GM20431 (cell line): ENCODE measurements around the gene DYNC1I2.

ENCODE experiments used
- in situ Hi-C: fragments of 300-500 bp; cut with MseI, MboI; formaldehyde crosslinking; loops from one replicate; pipeline ENCODE4 v1.15.0; 2020; ENCODE audit warnings: low sequenced_read_pairs; ENCODE audit not compliant: unreplicated experiment

DYNC1I2 gene

DNA sequence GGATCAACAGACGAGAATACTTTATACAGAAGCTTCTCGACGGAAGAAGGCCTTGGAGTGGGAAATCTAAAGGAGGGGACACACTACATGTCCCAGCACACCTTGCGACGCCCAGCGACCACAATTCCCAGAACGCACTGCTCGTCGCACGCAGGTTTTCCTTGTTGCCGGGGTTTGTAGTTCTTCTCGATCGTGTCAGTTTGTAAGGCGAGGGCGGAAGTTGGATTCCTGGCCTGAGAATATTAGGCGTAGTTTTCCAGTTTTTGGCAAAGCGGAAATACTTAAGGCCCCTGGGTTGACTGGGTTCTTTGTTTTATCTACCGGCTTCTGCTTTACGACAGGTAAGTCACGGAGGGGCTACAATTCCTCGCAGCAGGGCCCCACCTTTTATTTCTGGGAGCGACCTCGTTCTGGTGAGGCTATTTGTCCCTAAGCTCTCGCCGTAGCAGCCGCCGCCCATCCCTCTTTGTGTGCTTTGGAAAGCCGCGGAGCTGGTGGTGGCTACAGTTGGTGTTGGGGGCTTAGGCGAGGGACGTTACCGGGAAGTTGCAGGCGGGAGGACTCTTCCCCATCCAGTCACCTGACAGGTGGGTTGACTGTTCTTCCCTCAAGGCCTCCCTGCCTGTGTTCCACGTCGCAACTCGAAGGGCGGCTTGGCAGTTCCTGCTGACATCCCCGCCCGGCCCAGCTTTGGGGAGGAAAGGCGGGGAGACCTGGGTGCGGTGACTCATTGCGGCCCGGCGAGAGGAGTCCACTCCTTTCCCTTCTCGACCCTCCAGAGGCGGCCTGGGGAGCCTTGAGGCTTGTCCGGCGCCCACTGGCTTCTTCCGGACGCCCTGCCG, at the start of gene DYNC1I2:
DYNC1I2 (plus strand) TSS at position 183 of the 842 bp plus-strand sequence. CDS start 2,687 bp downstream, outside the sequence.
- in situ Hi-C loops, result no loop called here

- in situ Hi-C loops, result no loop called here
Measured at GRCh38 chr2:171651667-171652415, 35.4 kb upstream of the DYNC1I2 start.

DNA sequence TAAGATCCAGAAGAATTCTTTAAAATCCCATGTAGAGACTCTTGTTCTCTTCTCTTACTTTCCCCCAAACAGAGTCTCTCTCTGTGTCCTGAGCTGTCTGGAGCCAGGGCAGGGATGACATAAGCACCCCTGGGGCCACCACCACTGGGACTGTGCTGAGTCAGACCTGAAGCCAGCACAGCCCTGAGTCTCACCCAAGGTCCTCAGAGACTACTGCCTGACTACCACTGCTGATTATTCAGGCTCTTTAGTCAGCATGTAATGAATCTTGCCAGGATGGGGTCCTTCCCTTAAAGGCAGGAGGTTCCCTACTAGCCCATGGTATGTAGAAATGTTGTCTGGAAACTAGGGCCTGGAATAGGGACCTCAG, 34.9 kb upstream of the DYNC1I2 start:
- in situ Hi-C loops, result no loop called here

- in situ Hi-C loops, result no loop called here
Measured at GRCh38 chr2:171655586-171655985, 31.7 kb upstream of the DYNC1I2 start.

- in situ Hi-C loops, result no loop called here
Measured at GRCh38 chr2:171667041-171667440, 20.2 kb upstream of the DYNC1I2 start.

DNA sequence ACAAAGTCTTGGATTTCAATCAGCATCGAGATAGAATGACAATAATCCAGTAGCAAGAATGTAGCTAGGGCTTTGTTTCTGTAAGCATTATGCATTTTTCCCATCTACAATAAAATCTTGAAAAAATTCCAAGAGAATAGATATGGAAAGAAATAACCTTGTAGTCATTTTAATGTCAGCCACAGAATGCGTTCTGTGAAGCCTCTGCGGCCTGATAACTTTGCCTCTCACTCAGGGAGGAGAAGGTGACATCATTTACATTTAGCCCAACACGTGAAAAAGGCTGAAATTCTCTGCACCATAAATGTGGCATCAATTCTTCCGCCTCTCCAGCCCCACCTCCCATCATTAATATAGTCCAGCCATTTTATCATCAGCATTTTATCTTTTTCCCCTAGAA, 19.1 kb upstream of the DYNC1I2 start:
- in situ Hi-C loops, result no loop called here

GRCh38 chr2:171669121-171669520, 18.1 kb upstream of the DYNC1I2 start:
- in situ Hi-C loops, result no loop called here

DNA sequence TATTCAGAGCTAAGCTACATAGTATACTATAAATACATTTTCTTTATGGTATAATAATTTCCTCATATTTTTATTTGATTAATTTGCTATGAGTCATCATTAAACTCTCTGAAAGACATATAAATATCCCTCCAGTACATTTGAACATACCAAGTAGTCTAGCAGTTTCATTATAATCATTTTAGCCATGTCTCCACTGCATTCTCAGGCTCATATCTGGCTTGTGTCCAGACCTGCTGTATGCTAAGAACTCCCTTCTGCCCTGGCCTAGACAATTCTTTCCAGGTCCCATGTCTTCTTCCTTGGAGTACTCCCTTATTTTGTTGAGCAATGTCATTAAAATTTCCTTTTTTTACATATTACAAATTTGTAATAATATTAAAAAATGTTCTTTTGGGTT, 16.6 kb upstream of the DYNC1I2 start:
- in situ Hi-C loops, result no loop called here

DNA sequence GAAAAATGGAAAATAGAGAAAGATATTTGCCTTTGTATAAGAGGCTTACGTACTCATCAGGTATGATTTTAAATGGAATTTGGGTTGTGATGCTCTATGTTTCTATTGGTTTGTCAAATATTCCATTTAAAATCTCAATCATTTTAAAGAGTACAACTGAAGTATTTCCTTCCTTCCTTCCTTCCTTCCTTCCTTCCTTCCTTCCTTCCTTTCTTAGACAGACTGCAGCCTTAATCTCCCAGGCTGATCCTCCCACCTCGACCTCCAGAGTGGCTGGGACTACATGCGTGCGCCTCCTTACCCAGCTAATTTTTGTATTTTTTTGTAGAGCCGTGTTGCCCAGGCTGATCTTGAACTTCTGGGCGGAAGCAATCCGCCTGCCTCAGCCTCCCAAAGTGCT, 15.4 kb upstream of the DYNC1I2 start:
- in situ Hi-C loops, result no loop called here

DNA sequence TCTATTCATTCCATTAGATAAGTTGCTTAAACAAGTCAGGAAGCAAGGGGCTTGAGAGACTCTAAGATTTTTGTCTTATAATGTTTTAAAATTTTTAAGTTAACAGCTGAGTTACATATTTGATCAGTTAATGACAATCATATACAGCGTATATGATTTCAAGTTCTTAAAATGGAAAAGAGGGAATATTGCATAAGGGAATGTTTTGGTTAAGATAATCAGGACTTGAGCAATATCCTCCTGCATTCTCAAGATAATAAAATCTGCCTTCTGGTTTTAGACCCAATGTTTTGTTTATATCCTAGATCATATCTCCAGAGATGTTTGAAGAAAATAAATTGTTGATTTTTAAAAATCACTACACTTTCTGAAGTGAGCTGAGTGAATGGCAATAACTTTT, 13.4 kb upstream of the DYNC1I2 start:
- in situ Hi-C loops, result no loop called here

GRCh38 chr2:171675810-171676345, 11.4 kb upstream of the DYNC1I2 start:
- in situ Hi-C loops, result no loop called here

DNA sequence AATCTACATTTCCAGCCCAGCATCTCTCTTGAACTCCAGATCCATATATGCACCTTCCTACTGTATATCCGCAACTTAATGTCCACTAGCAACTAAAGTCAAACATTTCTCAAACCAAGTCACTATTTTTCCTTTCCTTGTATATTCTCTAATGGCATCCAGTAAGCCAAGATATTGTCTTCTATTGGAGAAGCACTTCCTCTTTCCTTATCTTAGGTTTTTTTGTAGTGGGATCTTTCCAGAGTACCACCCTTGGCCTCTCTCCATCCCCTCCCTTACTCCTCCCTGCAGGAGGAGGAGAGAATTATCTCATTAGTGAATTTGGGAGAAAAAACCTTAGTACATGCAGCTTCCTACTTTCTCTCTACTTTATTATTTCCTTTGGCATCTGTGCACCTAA, 8.7 kb upstream of the DYNC1I2 start:
- in situ Hi-C loops, result no loop called here

DNA sequence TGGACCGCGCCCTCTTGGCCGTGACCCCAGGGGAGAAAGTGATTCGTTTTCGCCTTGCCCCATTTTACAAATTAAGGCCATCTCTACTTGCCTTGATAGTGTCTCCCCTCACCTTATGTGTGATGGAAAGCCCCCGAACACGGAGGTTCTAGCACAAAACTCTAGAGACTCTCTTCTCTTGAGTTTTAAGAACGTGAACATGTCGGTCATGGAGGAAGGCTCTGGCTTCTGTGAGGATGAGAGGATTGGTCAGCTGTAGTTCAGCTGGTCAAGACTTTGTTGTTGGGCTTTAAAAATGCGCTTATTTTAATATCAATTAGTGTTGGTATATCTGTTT, 828 bp downstream of the DYNC1I2 start:
- in situ Hi-C loops, result no loop called here

GRCh38 chr2:171692331-171692730, 5.1 kb downstream of the DYNC1I2 start:
- in situ Hi-C loops, result no loop called here

GRCh38 chr2:171702781-171703556, 15.7 kb downstream of the DYNC1I2 start:
- in situ Hi-C loops, result loop anchor here (10.0 kb wide), 1 partner anchor 402 kb away; the partner anchor contains the start of gene DLX2

- in situ Hi-C loops, result loop anchor here (10.0 kb wide), 1 partner anchor 401 kb away; the partner anchor contains the start of gene DLX2
Measured at GRCh38 chr2:171703574-171704347, 16.5 kb downstream of the DYNC1I2 start.

DNA sequence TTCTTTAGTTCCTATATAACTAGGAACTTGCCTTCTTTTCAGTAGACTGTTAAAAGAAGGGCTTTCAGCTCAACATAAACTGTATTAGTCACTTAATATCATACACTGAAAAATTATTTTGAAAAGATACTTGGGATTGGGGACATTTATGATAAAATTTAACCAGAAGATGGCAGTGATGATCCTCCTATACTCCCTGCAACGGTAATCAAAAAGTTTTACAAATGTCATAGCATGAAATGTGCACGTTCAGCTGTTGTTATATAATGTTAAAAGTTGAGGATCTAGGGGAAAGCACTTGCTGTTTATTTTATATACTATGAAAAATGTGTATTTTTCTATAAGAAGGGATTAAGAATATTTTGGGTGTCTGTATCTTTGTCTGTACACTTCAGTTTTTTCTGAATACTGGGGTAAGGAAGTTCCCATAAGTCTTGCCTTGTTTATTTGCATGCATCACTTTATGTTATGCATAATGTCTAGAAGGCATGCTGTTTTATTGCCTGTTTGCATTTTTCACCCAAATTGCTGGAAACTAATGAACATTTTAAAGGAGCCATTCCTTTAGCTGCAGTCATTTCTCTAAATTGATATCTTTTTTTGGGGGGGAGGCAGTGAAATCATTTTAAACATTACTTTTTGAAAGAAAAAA, 19.0 kb downstream of the DYNC1I2 start:
- in situ Hi-C loops, result loop anchor here (10.0 kb wide), 1 partner anchor 399 kb away; the partner anchor contains the start of gene DLX2

DNA sequence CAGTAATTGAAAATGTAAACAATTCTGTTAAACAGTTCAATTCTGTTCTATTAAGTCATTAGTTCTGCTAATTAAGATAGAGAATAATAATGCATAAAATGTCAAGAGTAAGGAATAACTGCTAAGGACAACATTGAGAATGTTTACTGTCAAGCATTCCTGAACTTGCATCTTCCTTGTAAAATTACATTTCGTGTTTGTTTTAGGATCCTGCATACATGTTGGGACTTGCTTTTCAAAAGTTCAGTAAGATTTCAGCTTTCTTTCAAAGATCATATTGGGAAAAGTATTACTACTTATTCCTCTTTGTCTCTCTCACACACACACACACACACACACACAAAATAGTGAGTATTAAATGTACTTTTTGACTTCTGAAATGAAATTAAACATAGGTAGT, 20.5 kb downstream of the DYNC1I2 start:
- in situ Hi-C loops, result loop anchor here (10.0 kb wide), 1 partner anchor 397 kb away; the partner anchor contains the start of gene DLX2
